Osteoblast (primary cell): ENCODE results near the gene ZNF442. TPM values are rescaled to one million over a fixed set of nuclear protein-coding genes. Genes with fewer than 3 reads are reported as not detected.
"Not testable (repeated sequence)": the region's sequence is repeated elsewhere in the genome, so short reads cannot be mapped to it uniquely, and the experiment has no call there.

Source experiments
- DNase-seq: peaks from one replicate; pipeline ENCODE4 v3.0.0; 2011; ENCODE audit warnings: low spot score, mixed read lengths; ENCODE audit not compliant: insufficient read length; ENCODE audit errors: missing footprints
- H2AFZ ChIP-seq: 2 replicates; pipeline ENCODE4 v1.6.0; 2011; ENCODE audit warnings: mild to moderate bottlenecking, low read length
- H3K27ac ChIP-seq: 2 replicates; pipeline ENCODE4 v1.5.1; 2011; ENCODE audit warnings: mild to moderate bottlenecking, low read depth, low read length, moderate library complexity
- H3K27me3 ChIP-seq: 2 replicates; pipeline ENCODE4 v1.6.0; 2012; ENCODE audit warnings: mild to moderate bottlenecking, control low read depth, inconsistent platforms, low read length, moderate library complexity; ENCODE audit not compliant: insufficient read depth
- H3K36me3 ChIP-seq: 2 replicates; pipeline ENCODE4 v1.5.1; 2011; ENCODE audit warnings: mild to moderate bottlenecking, low read length, control low read depth, moderate library complexity; ENCODE audit not compliant: insufficient read depth
- H3K4me1 ChIP-seq: 2 replicates; pipeline ENCODE4 v1.5.1; 2011; ENCODE audit warnings: mild to moderate bottlenecking, low read length, control low read depth, moderate library complexity; ENCODE audit not compliant: insufficient read depth
- H3K4me2 ChIP-seq: 2 replicates; pipeline ENCODE4 v1.6.0; 2011; ENCODE audit warnings: mild to moderate bottlenecking, low read length; ENCODE audit not compliant: insufficient read depth
- H3K4me3 ChIP-seq: fragments of 200-600 bp; sonication (generic); 3 replicates; pipeline ENCODE4 v1.5.1; 2012; ENCODE audit warnings: mild to moderate bottlenecking, low read length, inconsistent platforms; ENCODE audit not compliant: insufficient read depth
- H3K79me2 ChIP-seq: 2 replicates; pipeline ENCODE4 v1.6.0; 2012; ENCODE audit warnings: mild to moderate bottlenecking, low read length, control low read depth, inconsistent platforms; ENCODE audit not compliant: insufficient read depth
- H3K9me3 ChIP-seq: 2 replicates; pipeline ENCODE4 v1.5.1; 2011; ENCODE audit warnings: low read depth, low read length, control low read depth
- H4K20me1 ChIP-seq: 2 replicates; pipeline ENCODE4 v1.6.0; 2012; ENCODE audit warnings: mild to moderate bottlenecking, low read length, control low read depth; ENCODE audit not compliant: insufficient read depth
- total RNA-seq: library from RNA; depleted of rRNA; stranded (reverse); fragments of >200 nt; gene quantifications from 2 replicates; pipeline ENCODE4 v1.2.3, GENCODE V29; 2012
- TF ChIP-seq, protein P1 (sequence below): IDR thresholded peaks from 2 replicates; pipeline ENCODE4 v1.5.1; 2011; ENCODE audit warnings: mild to moderate bottlenecking, low read depth, low read length, moderate library complexity; ENCODE audit errors: extremely low read depth

Gene ZNF442
- total RNA-seq, 1 donor: 4.0 TPM

DNA sequence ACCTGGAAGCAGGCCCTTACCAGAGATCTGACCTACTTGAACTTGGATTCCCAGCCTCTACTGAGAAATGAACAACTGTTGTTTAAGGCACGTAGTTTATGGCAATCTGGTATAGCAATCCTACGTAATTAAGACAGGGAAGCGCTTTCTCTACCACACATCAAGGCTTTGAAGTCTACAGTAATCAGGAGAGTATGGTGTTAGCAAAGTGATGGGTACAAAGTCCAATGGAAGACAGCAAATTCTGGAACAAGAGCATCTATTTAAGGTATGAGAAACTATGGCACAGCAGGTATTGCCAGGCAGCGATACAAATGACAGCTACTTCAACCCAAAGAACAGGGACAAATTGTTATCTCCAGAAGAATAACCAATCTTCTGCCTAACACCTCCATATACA is 35.1 kb downstream of the ZNF442 start:
- Histone ChIP-seq H4K20me1 (no peaks in the 10 kb centered on the region), H3K36me3 (no peaks in the 10 kb centered on the region), H2AFZ (no peak overlapping the region), H3K27ac (no peak overlapping the region), H3K4me1 (peaks cover 8% of the 10 kb centered on the region), H3K9me3 (no peaks in the 10 kb centered on the region), H3K4me3 (no peak overlapping the region), H3K4me2 (no peak overlapping the region), H3K79me2 (peaks cover 17% of the 10 kb centered on the region), H3K27me3 (no peaks in the 10 kb centered on the region)
- TF ChIP-seq, protein P1, sequence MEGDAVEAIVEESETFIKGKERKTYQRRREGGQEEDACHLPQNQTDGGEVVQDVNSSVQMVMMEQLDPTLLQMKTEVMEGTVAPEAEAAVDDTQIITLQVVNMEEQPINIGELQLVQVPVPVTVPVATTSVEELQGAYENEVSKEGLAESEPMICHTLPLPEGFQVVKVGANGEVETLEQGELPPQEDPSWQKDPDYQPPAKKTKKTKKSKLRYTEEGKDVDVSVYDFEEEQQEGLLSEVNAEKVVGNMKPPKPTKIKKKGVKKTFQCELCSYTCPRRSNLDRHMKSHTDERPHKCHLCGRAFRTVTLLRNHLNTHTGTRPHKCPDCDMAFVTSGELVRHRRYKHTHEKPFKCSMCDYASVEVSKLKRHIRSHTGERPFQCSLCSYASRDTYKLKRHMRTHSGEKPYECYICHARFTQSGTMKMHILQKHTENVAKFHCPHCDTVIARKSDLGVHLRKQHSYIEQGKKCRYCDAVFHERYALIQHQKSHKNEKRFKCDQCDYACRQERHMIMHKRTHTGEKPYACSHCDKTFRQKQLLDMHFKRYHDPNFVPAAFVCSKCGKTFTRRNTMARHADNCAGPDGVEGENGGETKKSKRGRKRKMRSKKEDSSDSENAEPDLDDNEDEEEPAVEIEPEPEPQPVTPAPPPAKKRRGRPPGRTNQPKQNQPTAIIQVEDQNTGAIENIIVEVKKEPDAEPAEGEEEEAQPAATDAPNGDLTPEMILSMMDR: no peak
- no peak for DNase-seq

DNA sequence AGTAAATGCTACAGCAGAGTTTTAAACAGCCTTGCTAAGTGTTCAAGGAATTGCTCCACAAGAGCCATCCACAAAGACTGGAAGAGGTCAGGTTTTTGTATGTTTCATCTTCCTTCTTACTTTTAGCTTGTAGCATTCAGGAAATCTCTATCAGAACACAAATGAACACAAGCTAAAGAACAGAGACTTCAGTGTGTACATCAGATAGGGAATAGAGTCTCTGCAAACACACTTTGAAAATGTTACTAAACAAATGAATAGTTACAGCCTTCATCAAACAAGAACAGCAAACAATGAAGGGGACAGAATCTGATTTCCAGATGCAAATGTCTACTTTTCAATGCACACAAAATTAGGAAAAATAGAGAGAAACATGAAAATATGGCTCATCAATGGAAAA is 39.8 kb downstream of the ZNF442 start:
- Histone ChIP-seq H3K4me3 (no peak overlapping the region), H3K79me2 (peaks cover 12% of the 10 kb centered on the region), H3K4me2 (no peak overlapping the region), H4K20me1 (no peaks in the 10 kb centered on the region), H3K27me3 (no peaks in the 10 kb centered on the region), H3K27ac (no peak overlapping the region), H3K9me3 (peaks cover 8% of the 10 kb centered on the region), H3K36me3 (peaks cover 17% of the 10 kb centered on the region), H2AFZ (no peak overlapping the region), H3K4me1 (no peaks in the 10 kb centered on the region)
- no peak for DNase-seq
- TF ChIP-seq, protein P1: no peak

DNA sequence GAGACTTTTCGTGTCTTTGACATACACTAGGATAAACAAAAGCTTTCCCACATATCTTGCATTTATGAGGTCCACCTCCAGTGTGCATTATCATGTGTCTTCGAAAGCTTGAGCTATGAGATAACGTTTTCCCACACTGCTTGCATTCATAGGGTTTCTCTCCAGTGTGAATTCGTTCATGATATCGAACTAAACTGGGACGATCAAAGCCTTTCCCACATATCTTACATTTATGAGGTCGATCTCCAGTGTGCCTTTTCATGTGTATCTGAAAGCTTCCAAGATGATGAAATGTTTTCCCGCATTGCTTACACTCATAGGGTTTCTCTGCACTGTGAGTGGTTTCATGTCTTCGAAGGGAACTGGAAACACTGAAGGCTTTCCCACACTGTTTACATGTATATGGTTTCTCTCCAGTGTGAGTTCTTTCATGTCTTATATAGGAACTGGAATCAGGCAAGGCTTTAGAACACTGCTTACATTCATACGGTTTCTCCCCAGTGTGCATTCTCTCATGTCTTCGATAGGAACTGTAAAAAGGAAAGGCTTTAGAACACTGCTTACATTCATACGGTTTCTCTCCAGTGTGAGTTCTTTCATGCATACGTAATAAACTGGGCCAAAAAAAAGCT is 46.6 kb downstream of the ZNF442 start:
- H3K36me3 ChIP-seq: peaks cover 40% of the 10 kb centered on the region
- H2AFZ ChIP-seq: no peak overlapping the region
- TF ChIP-seq, protein P1: no peak
- H3K4me1 ChIP-seq: no peaks in the 10 kb centered on the region
- no peaks in the 10 kb centered on the region for H4K20me1 ChIP-seq
- H3K27me3 ChIP-seq: no peaks in the 10 kb centered on the region
- H3K27ac ChIP-seq: no peak overlapping the region
- no peak for DNase-seq
- H3K79me2 ChIP-seq: no peaks in the 10 kb centered on the region
- peaks cover 31% of the 10 kb centered on the region for H3K9me3 ChIP-seq
- H3K4me3 ChIP-seq: no peak overlapping the region
- no peak overlapping the region for H3K4me2 ChIP-seq

DNA sequence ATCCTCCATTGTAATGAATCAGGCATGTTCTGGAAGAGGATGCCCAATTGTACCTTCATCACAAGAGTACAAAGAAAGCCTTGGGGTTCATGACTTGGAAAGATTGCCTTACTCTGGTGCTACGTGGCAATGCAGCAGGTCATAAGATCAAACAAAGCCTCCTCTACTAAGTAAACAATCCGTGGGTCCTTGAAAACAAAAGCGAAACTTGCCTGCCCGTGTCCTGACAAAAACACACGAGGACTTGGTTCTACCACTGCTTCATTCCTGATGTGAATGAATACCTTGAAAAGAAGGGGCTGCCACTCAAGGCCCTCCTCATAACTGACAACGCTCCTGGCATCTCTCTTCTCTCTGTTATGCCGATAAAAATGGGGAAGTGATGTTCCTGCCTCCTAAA is 50.9 kb downstream of the ZNF442 start:
- H3K36me3 ChIP-seq: peaks cover 13% of the 10 kb centered on the region
- no peaks in the 10 kb centered on the region for H3K79me2 ChIP-seq
- no peak for DNase-seq
- no peak overlapping the region for H3K4me2 ChIP-seq
- H3K4me1 ChIP-seq: no peaks in the 10 kb centered on the region
- H3K9me3 ChIP-seq: peaks cover 16% of the 10 kb centered on the region
- TF ChIP-seq, protein P1: no peak
- H2AFZ ChIP-seq: no peak overlapping the region
- no peaks in the 10 kb centered on the region for H3K27me3 ChIP-seq
- no peak overlapping the region for H3K4me3 ChIP-seq
- no peak overlapping the region for H3K27ac ChIP-seq
- no peaks in the 10 kb centered on the region for H4K20me1 ChIP-seq

DNA sequence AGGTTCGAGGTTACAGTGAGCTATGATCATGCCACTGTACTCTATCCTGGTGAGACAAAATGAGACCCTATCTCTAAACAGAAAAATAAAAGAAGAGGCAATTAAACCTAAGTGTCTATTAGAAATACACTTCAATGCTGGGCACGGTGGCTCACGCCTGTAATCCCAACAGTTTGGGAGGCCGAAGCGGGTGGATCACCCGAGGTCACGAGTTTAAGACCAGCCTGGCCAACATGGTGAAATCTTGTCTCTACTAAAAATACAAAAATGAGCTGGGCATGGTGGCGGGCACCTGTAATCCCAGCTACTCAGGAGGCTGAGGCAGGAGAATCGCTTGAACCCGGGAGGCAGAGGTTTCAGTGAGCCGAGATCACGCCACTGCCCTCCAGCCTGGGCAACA is 56.6 kb downstream of the ZNF442 start:
- H4K20me1 ChIP-seq, H2AFZ ChIP-seq, H3K4me3 ChIP-seq, H3K9me3 ChIP-seq, H3K36me3 ChIP-seq, DNase-seq, H3K27ac ChIP-seq, H3K4me1 ChIP-seq, H3K4me2 ChIP-seq, H3K27me3 ChIP-seq, H3K79me2 ChIP-seq: not testable (repeated sequence)
